K562 (cell line): ENCODE results near the gene HMG20B. TPM values are rescaled to one million over a fixed set of nuclear protein-coding genes. Genes with fewer than 3 reads are reported as not detected.

Experiments
- ATAC-seq: fragments of 200-7000 bp; cut with Tn5 transposase; 3 replicates; pipeline ENCODE4 v1.9.1; 2020; ENCODE audit warnings: moderate library complexity
- BruUV-seq: library from RNA; stranded (reverse); fragments of 400-500 nt; replicated peaks from 2 replicates; lab custom pipeline; 2021; lab: Mats Ljungman, UMichigan
- CTCF ChIA-PET: fragments of 300-600 bp; formaldehyde crosslinking; extraction: SDS; loops from one replicate; lab custom pipeline; 2021; ENCODE audit warnings: low intra/inter-chr PET ratio; lab: Yijun Ruan, JAX
- POLR2A ChIA-PET: fragments of 300-600, 350-650 bp; sonication (Branson Sonifier 250); formaldehyde crosslinking; extraction: SDS; loops from one replicate; lab custom pipeline; 2021; ENCODE audit warnings: antibody characterized with exemption, inconsistent platforms; lab: Yijun Ruan, JAX
- DNase-seq, 4 experiments: peaks; one replicate each; pipeline versions ENCODE4 v3.0.0 to v3.0.0-alpha.2; 2011 to 2018; ENCODE audit warnings: low spot score in 3 of 4, mixed read lengths in 3 of 4; ENCODE audit errors: extremely low read depth in 1 of 4
- FAIRE-seq: peaks from 2 replicates; lab custom pipeline; 2011; peaks lifted over from hg19 to GRCh38; lab: Jason Lieb, UNC
- H2AFZ ChIP-seq: 2 replicates; pipeline ENCODE4 v1.6.0; 2011; ENCODE audit warnings: low read depth, low read length, control low read depth, inconsistent platforms
- H3K27ac ChIP-seq: fragments of 200-600 bp; 3 replicates; pipeline ENCODE4 v1.8.0; 2011; ENCODE audit warnings: low read depth, mild to moderate bottlenecking, control low read depth, inconsistent platforms, low read length, moderate library complexity, mixed read lengths; ENCODE audit errors: extremely low read depth
- H3K27me3 ChIP-seq, 2 experiments: fragments of 300-600 bp in 1 of 2; 2 replicates in 1 of 2; 3 replicates in 1 of 2; pipeline versions ENCODE4 v1.6.0 to v1.8.0; 2011; ENCODE audit warnings: inconsistent platforms in 2 of 2, low read length in 2 of 2, mild to moderate bottlenecking in 1 of 2, mixed read lengths in 1 of 2, moderate library complexity in 1 of 2; ENCODE audit not compliant: control insufficient read depth in 2 of 2, insufficient read depth in 2 of 2
- H3K36me3 ChIP-seq: fragments of 300-600 bp; 3 replicates; pipeline ENCODE4 v1.8.0; 2011; ENCODE audit warnings: mild to moderate bottlenecking, low read length, inconsistent platforms; ENCODE audit not compliant: control insufficient read depth, insufficient read depth
- H3K4me1 ChIP-seq, 2 experiments: fragments of 200-600 bp in 1 of 2; replicated peaks in 1 of 2; 2 replicates in 1 of 2; 3 replicates in 1 of 2; pipeline versions ENCODE4 v1.5.1 to v1.8.0; 2011; ENCODE audit warnings: inconsistent platforms in 2 of 2, low read length in 2 of 2, mild to moderate bottlenecking in 1 of 2, mixed read lengths in 1 of 2, moderate library complexity in 1 of 2; ENCODE audit not compliant: control insufficient read depth in 2 of 2, insufficient read depth in 2 of 2
- H3K4me2 ChIP-seq: 2 replicates; pipeline ENCODE4 v1.6.1; 2011; ENCODE audit warnings: low read length, control low read depth, inconsistent platforms, mixed read lengths; ENCODE audit not compliant: insufficient read depth
- H3K4me3 ChIP-seq: fragments of 200-600 bp; sonication (generic), shearing (Covaris generic); 2 replicates; pipeline ENCODE4 v1.5.1; 2016; ENCODE audit warnings: control low read depth, inconsistent platforms
- H3K79me2 ChIP-seq: fragments of 200-600 bp; 3 replicates; pipeline ENCODE4 v1.8.0; 2011; ENCODE audit warnings: low read length, inconsistent platforms; ENCODE audit not compliant: control insufficient read depth, insufficient read depth
- H3K9ac ChIP-seq, 2 experiments: 2 replicates each; pipeline versions ENCODE4 v1.6.0 to v1.6.1; 2011; ENCODE audit warnings: low read depth in 2 of 2, low read length in 2 of 2, control low read depth in 1 of 2, inconsistent platforms in 1 of 2, mild to moderate bottlenecking in 1 of 2, mixed read lengths in 1 of 2; ENCODE audit not compliant: insufficient read depth in 1 of 2
- H3K9me1 ChIP-seq: one replicate; pipeline ENCODE4 v1.6.0; 2011; ENCODE audit warnings: inconsistent platforms, mild to moderate bottlenecking, low read length, moderate library complexity; ENCODE audit not compliant: control insufficient read depth, insufficient read depth
- H3K9me3 ChIP-seq: replicated peaks from 2 replicates; pipeline ENCODE4 v1.5.1; 2011; ENCODE audit warnings: low read depth, low read length, inconsistent platforms; ENCODE audit not compliant: control insufficient read depth, insufficient read depth
- H4K20me1 ChIP-seq: replicated peaks from 2 replicates; pipeline ENCODE4 v1.6.1; 2011; ENCODE audit warnings: low read length, inconsistent platforms, mixed read lengths; ENCODE audit not compliant: control insufficient read depth, insufficient read depth
- ILK ChIP-seq: fragments of 450-650 bp; IDR thresholded peaks from 2 replicates; pipeline ENCODE4 v1.6.1; 2016; ENCODE audit warnings: missing genetic modification characterization, low read depth, mild to moderate bottlenecking, missing compliant biosample characterization, moderate library complexity, borderline replicate concordance
- POLR2G ChIP-seq: fragments of 200-400 bp; formaldehyde crosslinking; IDR thresholded peaks from 2 replicates; pipeline ENCODE4 v1.6.1; 2017; ENCODE audit warnings: low read depth, mild to moderate bottlenecking, antibody characterized with exemption, low read length, moderate library complexity
- RBM22 ChIP-seq: fragments of 200-400 bp; formaldehyde crosslinking; IDR thresholded peaks from 2 replicates; pipeline ENCODE4 v1.6.1; 2018; ENCODE audit warnings: low read length, low read depth; ENCODE audit not compliant: poor library complexity, severe bottlenecking
- ZFX ChIP-seq: sonication (generic); formaldehyde crosslinking; IDR thresholded peaks from 2 replicates; pipeline ENCODE4 v1.8.0; 2022; ENCODE audit warnings: mild to moderate bottlenecking, missing genetic modification reagents, moderate library complexity
- ZNF133 ChIP-seq: fragments of 250-450 bp; sonication (Bioruptor Pico); IDR thresholded peaks from 2 replicates; pipeline ENCODE4 v1.4.0; 2020; ENCODE audit warnings: mild to moderate bottlenecking
- WGBS: fragments of 100-300 bp; shearing (Covaris generic); methylation state at CpG from one replicate; pipeline ENCODE4 v1.1.6; 2016; ENCODE audit warnings: low coverage, mixed read lengths; ENCODE audit not compliant: insufficient coverage; ENCODE audit errors: missing lambda C conversion rate; 5-methylcytosine and 5-hydroxymethylcytosine counted together
- in situ Hi-C: fragments of 300-500 bp; cut with MboI; formaldehyde crosslinking; loops from 4 replicates; pipeline ENCODE4 v1.15.0; 2018; ENCODE audit warnings: inconsistent platforms, mixed read lengths
- intact Hi-C: fragments of 100-400 bp; cut with micrococcal nuclease; formaldehyde crosslinking; loops from 2 replicates; pipeline ENCODE4 v1.14.2; 2022
- polyA plus RNA-seq, 8 experiments: library from polyadenylated mRNA; depleted of rRNA in 4 of 8; stranded (reverse) in 5 of 8; unstranded in 3 of 8; fragments of >200 nt; fragmentation: Nextera tagmentation in 2 of 8; fragmentation: Illumina TruSeq in 1 of 8; extraction: Ambion mirVana in 2 of 8; extraction: Trizol in 1 of 8; gene quantifications; 2 replicates each; pipeline versions ENCODE4 v1.2.1 to v1.2.3, GENCODE V29; 2011 to 2014; ENCODE audit warnings: inconsistent platforms in 1 of 8, missing spikeins in 1 of 8
- total RNA-seq, 7 experiments: library from RNA; depleted of rRNA in 6 of 7; stranded (reverse); fragments of >200 nt in 6 of 7; fragmentation: Illumina TruSeq in 2 of 7; extraction: Trizol in 2 of 7; gene quantifications; 2 replicates each; pipeline versions ENCODE4 v1.2.1 to v1.2.3, GENCODE V29; 2011 to 2021; ENCODE audit warnings: low replicate concordance in 1 of 7
- TF ChIP-seq, protein P1 (sequence below): sonication (generic); formaldehyde crosslinking; IDR thresholded peaks from 2 replicates; pipeline ENCODE4 v1.5.0; 2020; ENCODE audit warnings: missing genetic modification reagents

Gene HMG20B
- total and polyA plus RNA-seq, 9 of the 15 experiments (the other 6 are each of a cell fraction or from before 2014, with no cell fraction given): 0.35 to 172 (median 38.6) TPM

DNA sequence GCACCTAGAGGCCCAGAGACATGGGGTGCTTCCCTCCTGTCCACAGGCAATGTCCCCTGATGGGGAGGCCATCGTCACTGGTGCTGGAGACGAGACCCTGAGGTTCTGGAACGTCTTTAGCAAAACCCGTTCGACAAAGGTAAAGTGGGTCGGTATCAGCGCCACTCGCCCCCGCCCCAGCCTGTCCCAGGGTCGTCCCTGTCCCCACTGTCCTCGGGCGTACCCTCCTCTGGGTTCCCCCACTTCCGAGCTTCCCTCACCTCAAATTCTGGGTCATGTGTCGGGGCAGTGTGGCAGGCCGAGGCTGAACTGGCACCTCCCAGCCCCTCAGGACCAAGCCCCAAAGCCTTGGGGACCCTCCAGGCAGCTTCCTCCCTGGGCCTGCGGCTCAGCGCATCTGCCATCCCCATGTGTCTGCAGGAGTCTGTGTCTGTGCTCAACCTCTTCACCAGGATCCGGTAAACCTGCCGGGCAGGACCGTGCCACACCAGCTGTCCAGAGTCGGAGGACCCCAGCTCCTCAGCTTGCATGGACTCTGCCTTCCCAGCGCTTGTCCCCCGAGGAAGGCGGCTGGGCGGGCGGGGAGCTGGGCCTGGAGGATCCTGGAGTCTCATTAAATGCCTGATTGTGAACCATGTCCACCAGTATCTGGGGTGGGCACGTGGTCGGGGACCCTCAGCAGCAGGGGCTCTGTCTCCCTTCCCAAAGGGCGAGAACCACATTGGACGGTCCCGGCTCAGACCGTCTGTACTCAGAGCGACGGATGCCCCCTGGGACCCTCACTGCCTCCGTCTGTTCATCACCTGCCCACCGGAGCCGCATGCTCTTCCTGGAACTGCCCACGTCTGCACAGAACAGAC is 38.1 kb upstream of the HMG20B start:
- Histone ChIP-seq H3K9me1 (no peaks in the 10 kb centered on the region), H3K4me2 (no peak overlapping the region), H3K4me1 (peaks cover 7 to 48% of the 10 kb centered on the region in 2 experiments; a peak in 3 of 5 replicates), H3K27me3 (no peaks in the 10 kb centered on the region), H3K79me2 (no peaks in the 10 kb centered on the region), H3K27ac (no peak overlapping the region), H2AFZ (no peak overlapping the region), H3K9me3 (no peaks in the 10 kb centered on the region), H3K36me3 (peaks cover 58% of the 10 kb centered on the region; the same call in 2 of the 3 replicates), H4K20me1 (0 out of 2 replicates have a peak, but pooled peaks cover 5% of the 10 kb centered on the region), H3K9ac (no peak overlapping the region; a peak in 1 of 4 replicates), H3K4me3 (no peak overlapping the region)
- in situ Hi-C loops: no loop called here
- ATAC-seq (no peak), DNase-seq (no peak), FAIRE-seq (no peak)
- TF ChIP-seq ZFX (CRISPR knock-in tag) (no peak), POLR2G (peak; percentile 23; the same call in 1 of the 2 replicates), ZNF133 (CRISPR knock-in tag) (no peak), ILK (no peak), RBM22 (peak; percentile 14)
- TF ChIP-seq, protein P1, sequence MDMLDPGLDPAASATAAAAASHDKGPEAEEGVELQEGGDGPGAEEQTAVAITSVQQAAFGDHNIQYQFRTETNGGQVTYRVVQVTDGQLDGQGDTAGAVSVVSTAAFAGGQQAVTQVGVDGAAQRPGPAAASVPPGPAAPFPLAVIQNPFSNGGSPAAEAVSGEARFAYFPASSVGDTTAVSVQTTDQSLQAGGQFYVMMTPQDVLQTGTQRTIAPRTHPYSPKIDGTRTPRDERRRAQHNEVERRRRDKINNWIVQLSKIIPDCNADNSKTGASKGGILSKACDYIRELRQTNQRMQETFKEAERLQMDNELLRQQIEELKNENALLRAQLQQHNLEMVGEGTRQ: no peak
- ChIA-PET POLR2A (no interaction called here), CTCF (no interaction called here)
- TSS peak; percentile 21 for BruUV-seq
- 88% methylated on average over 33 of the region's 38 CpGs for WGBS
- intact Hi-C loops: no loop called here
